NCI-H2227 (cell line): ENCODE results near the gene DENND11.
"Not testable (repeated sequence)": the region's sequence is repeated elsewhere in the genome, so short reads cannot be mapped to it uniquely, and the experiment has no call there.

Source experiments
- DNase-seq: peaks from one replicate; lab custom pipeline; 2025; ENCODE audit not compliant: unreplicated experiment; lab: John Stamatoyannopoulos, UW

Gene DENND11

DNA sequence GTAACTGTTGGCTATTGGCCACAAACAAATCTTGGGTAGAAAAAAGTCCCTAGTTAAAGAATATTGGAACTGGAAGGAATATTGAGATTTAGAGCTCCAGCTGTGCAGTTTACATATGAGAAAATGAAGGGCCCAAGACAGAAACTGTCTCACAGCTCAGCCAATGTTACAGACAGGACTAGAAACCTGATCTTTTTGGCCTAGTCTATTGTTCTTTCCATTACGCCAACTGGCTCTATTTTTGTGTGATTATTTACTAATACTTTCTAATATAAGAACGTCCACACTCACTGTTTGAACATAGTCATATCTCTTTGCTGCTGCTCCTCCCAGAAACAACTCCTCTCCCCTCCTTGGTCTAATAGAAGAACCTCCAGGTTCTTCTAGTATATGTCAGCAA, 7.4 kb upstream of the DENND11 start:
- no peak for DNase-seq

- DNase-seq, result no peak
Observed at GRCh38 chr7:141708351-141708750, 6.4 kb upstream of the DENND11 start, which contains the start of gene WEE2. Gene WEE2 (plus strand): TSS chr7:141708353. CDS start chr7:141708759, 406 bp downstream.

DNA sequence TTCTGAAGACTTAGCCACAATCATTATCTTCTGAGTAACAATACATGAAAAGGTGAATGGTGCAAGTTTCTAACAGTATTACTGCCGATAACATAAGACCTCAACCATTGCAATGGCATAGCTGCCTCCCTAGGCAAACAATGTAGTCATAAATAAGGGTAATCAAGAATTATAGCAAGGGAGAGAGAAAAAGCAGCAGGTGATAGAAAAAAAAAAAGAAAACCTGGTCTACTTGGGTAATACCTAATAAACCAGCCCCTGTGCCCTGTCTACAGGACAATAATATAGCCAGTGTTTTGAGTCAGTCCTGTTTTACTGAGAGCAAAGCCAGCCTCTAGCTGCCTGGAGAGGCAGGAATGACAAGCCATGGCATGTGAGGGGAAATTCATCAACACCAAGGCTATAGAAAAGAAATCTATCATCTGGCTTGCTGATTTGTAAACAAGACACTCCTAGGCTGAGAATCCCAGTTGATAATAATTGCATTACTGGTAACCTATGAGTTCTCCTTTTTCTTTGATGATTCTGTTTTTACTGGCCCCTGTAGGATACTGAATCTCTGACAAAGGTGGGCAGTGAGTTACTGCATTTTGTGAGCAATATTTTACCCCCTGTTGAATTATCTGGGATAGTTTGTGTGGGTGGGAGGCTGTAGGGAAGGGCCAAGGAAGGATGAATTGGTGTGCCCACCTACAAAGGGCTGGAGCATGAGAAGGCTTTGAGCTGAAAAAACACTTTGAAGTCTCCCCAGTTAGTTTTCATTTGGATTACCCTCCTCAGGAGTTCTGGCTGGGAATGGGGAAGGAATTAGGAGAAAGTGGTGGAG, 4.5 kb upstream of the DENND11 start:
- DNase-seq, result no peak

- DNase-seq, result no peak
Observed at GRCh38 chr7:141704741-141705140, 2.8 kb upstream of the DENND11 start.

DNA sequence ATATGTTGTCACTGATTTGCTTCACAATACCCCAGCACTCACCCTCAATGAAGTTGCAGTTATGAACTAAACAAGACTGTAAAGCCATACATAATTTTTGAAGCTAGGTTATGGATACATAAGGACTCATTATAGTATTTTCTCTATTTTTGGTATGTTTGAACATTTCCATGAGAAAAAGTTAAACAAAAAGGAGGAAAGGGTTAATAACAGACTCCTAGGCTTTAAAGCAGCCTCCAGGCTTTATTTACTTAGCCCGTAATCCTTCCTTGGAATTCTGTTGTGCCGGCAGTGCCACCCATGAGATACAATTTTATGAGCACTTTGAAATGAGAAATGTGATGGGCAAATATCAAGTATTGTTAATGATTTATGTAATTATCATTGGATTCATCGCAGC, 2.1 kb upstream of the DENND11 start:
- DNase-seq, result no peak

DNA sequence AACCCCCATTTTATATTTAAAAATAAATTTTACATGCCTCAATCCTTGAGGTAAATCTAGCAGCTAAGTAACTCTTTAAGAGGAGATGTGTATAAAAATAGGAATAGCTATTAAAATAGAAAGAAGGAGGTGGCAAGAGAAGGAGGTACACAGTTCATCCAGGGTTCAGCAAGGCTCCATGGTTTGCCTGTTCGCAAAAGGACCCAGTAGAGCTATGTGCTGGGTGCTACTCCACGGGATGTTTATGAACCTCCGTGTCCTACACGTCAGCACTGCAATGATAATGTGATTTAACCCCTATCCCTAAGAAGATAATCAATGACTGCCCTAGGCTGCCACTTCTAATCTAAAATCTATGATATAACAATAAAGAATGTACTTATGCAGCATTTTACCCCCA, 926 bp upstream of the DENND11 start:
- DNase-seq, result no peak

DNA sequence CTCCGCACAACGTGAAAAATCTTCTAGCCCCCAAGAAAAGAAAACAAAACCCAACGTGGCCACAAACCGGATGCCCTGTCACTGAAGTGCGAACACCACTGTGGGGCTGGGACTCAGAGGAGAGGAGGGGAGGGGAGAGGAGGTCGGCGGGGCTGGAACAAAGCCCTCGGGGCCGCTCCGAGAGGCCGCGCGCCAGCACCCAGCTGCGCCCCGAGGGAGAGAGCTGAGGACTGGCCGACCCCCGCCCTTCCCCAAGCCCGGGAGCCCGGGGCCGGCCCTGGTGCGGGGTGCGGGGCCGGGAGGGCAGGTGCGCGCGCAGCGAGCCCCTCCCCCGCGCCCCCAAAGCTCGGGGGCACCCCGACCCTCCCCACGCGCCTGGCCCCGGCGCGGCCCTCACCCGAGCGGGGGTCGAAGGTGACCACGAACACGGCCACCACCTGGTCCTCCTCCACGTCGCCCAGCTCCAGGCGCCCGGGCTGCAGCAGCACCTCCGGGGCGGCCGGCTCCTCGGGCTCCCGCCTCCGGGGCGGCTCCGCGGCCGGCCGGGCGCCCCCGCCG, 398 bp downstream of the DENND11 start:
- DNase-seq, result peak; percentile 58

- no peak for DNase-seq
Observed at GRCh38 chr7:141700848-141701371, 1.1 kb downstream of the DENND11 start.

GRCh38 chr7:141700296-141700847, 1.6 kb downstream of the DENND11 start:
- no peak for DNase-seq

GRCh38 chr7:141699860-141700259, 2.1 kb downstream of the DENND11 start:
- no peak for DNase-seq

DNA sequence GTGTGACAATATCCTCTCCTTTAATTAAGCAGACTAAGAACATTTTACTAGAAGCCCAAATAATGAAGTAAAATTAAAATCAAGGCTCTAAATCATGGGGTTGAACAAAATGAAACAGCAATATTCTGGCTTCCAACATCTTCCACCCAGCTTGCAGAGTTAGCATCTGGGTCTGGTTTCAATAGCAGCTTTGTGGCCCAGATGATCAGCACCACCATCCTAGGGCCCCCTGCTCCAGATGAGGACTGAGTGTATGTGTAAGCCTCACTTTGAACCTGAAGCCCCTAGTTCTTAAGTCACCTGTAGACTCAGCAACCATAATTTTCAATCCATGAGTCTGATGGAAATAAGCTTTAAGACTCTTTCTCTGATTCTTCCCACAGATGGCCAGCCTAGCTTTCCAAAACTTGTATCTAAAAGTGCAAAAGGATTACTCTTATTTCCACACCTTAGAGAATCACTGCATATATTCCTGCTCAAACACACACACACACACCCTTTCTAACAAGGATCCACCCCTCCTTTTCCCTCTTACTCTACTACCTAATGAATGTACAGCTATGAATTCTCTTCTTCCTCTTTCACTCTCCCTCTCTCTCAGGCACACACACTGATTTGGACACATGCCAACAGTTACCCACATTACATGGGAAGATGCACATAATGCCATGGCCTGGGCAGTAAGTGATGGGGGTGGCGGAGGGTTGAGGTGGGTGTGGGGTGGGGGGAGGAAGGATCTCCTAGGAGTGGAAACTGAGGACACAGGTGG, 3.5 kb downstream of the DENND11 start:
- no peak for DNase-seq

DNA sequence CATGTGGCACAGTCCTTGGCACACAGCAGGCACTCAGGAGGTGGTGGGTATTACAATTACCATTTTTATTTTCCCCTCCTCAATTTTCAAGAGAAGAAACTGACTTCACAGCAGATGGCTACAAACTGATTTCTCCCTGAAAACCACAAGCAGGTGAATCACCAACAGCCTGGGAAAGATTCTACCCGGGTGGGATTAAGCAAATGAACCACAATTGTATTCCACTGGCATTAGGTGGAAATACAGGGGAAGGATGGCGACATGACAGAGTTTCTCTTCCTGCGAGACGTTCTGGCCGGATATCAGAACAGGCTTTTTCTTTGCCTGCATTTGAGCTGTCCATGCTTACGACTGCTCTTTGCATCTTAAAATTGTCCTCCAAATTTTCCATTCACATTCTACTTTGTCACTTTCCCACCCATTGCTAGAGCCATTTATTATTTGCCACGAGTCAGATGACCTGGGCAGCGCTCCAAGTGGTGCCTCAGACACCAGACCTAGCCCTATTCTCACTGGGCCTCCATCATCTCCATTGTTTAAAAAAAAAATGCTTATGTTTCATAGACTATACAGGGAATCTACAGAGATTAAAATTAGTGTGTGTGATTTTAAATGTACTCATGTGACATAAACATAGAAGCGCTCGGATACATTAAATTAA, 4.6 kb downstream of the DENND11 start:
- DNase-seq, result no peak

GRCh38 chr7:141696348-141696747, 5.6 kb downstream of the DENND11 start:
- no peak for DNase-seq

DNA sequence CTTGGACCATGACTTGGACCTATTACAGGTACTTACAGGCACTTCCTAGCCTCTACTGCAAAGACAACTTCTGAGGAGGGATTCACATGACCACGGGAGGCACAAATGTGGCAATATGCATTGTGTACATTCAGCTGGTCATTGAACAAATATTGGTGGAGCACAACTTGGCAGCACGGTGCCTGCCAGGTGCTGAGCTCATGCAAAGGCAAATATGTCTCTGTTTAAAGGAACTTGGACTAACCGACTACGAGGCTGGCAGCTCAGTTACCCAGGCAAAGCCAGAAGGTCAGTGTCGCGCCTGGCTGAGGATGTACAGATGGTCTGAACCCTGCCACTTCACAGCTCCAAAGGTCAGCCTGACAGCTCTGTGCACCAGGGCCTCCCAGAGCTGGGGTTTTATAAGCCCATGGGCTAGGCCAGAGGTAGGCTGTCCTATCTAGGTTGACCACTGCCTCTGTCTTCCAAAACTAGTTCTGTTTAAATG, 6.1 kb downstream of the DENND11 start:
- no peak for DNase-seq

- no peak for DNase-seq
Observed at GRCh38 chr7:141693082-141693481, 8.9 kb downstream of the DENND11 start.

- no peak for DNase-seq
Observed at GRCh38 chr7:141691961-141692360, 10.0 kb downstream of the DENND11 start.

DNA sequence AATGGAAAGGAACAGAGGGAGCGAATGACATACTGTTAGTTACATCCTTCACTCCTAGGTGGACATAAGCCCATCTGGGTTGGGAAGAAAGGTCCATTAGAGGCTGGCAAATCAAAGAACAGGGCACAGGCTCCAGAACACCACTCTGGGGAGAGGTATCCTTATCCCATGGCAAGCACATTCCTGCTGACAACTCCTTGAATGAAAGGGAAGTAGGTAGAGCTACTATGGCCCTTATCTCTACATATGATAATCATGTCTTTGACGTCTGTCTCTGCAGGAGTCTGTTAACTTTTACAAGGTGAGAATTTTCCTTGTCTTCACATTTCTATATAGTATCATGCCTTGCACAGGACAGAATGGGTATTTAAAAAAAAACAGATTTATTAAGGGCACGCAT, 10.4 kb downstream of the DENND11 start:
- DNase-seq, result no peak

DNA sequence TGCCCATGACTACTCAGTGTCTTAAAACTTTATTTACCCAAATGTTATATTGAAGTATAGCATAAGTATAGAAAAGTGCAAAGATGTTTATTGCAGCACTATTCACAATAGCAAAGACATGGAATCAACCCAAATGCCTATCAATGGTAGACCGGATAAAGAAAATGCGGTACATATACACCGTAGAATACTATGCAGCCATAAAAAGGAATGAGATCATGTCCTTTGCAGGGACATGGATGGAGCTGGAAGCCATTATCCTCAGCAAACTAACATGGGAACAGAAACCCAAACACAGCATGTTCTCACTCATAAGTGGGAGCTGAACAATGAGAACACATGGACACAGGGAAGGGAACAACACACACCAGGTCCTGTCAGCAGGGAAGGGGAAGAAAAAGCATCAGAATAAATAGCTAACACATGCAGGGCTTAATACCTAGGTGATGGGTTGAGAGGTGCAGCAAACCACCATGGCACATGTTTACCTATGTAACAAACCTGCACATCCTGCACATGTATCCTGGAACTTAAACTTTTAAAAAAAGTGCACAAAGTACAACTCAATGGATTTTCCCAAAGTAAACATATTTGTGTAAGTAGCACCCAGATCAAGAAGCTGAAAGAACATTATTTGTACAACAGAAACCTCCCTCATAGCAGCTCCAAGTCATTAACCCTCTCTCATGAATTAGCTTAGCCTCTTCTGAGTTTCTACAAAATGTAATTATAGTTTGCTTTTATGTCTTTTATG, 12.7 kb downstream of the DENND11 start:
- not testable (repeated sequence) for DNase-seq

DNA sequence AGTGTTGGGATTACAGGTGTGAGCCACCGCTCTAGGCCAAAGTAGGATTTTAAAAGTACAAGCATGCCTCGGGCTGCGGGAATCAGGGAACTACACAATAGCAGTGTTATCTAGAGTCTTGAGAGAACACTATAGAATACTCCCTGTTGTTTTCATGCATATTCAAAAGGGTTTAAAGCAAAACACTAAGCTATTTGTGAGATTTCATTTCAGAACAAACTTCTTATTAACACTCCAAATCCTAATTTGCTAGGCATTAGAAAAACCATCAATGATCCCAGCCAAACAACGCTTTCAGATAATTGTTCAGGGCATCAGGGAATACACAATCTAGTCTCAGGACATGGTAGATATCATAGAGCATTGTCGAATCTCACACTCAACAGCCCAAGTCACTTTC, 13.9 kb downstream of the DENND11 start:
- DNase-seq, result no peak

GRCh38 chr7:141686670-141687069, 15.3 kb downstream of the DENND11 start:
- DNase-seq, result no peak
